Right renal cortex interstitium (tissue), 3 donors: ENCODE data around the gene MAPK7. TPM values are rescaled to one million over a fixed set of nuclear protein-coding genes. Genes with fewer than 3 reads are reported as not detected.

Experiments
- DNase-seq, 3 donors: peaks; one replicate each; pipeline ENCODE4 v3.0.0-alpha.2; 2013; ENCODE audit warnings: low read depth in 3 of 3, low spot score in 2 of 3
- polyA plus RNA-seq, 3 donors: library from polyadenylated mRNA; unstranded; fragments of 120-200 nt; gene quantifications; one replicate each; pipeline ENCODE4 v1.2.1, GENCODE V29; 2013; ENCODE audit not compliant: insufficient read length in 3 of 3

The MAPK7 gene
- polyA plus RNA-seq, 3 donors = 20.1 to 23.2 (median 20.7) TPM

GRCh38 chr17:19391432-19391831 lies 13.1 kb downstream of the MAPK7 start:
- DNase-seq = no peak

- DNase-seq = no peak
These were observed 14.0 kb downstream of the MAPK7 start for GRCh38 chr17:19392303-19392702.

- no peak for DNase-seq
These were observed 19.3 kb downstream of the MAPK7 start for GRCh38 chr17:19397556-19398041.

DNA sequence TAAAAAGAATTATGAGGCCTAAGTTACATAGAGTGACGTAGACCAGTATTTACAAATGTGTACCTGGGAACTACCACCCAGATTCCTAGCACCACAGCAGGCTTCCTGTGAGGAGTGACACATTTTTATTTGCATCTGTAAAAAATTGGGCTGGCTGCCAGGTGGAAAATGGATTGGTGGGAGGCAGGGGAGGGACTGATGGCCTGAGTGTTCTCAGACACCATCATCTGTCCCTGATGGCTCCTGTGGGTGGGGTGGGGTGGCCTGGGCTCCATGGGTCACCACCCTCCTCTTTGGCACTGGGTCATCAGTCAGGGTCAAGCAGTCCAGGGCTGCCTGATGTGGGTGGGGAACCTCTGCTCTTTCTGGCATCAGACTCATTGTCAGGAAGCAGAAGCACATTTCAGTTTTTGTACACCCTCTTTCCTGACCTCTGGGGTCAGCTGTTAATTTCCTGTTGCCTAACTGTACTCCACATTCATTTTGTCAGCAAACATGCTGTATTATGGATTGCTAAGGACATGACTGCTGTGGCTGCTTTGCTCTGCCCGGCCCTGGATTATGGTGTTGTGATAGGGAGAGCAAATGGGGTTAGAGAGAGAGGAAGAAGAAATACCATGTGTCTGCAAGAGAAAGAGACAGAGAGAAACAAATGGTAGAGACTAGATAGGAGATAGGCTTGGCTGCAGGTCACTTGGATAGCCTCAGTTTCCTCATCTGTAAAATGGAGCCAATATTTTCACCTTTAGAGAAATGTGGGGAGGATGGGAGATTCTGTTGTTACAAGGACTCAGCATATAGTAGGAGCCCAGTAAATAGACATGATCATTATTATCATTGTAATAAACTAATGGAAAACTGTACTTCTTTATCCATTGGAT lies 20.2 kb downstream of the MAPK7 start:
- DNase-seq = no peak

DNA sequence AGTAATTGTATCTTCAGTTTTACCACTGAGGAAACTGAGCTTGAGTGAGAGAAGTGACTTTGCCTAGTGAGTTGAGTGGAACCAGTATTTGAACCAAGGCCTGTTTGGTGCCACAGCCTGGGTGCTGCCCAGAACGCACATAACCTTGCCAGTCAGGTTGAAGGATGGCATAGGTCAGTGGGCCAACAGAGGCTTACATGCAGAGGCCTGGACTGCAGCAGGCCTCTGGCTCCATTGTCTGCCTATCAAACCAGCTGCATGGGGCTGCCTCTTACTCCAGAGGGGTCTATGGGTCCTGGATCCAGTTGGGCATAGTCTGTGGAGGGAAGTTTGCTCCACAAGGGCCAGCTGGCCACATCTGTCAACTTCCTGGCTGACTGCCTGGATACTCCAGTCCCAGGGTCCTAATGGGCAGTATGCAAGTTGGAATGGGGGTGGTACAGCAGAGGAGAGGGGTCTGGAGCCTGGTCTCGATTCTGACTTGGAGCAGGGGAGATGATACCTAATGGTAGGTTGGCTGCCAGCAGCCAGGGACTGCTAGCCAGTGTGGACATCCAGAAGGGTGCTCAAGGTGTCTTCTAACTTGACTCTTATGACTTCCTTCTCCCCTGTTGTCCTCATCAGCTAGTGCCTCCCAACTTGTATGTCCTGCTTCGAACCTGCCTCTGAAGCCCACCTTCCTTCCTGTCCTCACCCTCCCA lies 21.6 kb downstream of the MAPK7 start:
- no peak for DNase-seq

DNA sequence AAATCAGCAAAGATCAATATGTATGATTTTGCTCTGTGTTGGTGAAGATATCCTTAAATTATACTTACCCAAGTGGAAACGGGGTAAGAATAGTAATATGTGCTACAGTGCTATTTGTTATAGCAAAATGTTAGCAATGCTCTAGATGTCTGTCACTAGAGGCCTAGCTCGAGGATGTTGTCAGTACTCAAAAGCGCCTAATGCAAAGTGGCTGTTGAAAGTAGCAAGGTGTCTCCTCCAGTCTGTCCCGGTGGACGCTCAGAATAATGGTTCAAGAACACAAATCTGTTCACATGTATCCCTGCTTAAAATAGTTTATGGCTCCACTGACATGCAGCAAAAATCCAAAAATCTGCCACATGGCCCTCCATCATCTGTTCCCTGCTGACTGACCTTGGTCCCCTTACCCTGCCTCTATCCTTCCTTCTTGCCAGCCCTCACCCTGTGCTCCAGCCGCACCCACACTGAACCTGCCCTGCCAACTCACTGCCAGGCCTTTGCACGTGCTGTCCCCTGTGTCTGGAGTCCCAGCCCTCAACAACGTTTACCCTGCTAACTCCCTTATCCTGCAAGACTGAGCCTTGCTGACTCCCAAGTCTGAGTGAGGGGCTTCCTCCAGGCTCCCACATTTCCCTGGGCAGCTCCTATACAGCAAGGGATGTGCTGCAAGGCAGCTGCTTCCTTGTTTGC lies 23.2 kb downstream of the MAPK7 start:
- no peak for DNase-seq

GRCh38 chr17:19402171-19402570 lies 23.9 kb downstream of the MAPK7 start:
- DNase-seq = no peak

DNA sequence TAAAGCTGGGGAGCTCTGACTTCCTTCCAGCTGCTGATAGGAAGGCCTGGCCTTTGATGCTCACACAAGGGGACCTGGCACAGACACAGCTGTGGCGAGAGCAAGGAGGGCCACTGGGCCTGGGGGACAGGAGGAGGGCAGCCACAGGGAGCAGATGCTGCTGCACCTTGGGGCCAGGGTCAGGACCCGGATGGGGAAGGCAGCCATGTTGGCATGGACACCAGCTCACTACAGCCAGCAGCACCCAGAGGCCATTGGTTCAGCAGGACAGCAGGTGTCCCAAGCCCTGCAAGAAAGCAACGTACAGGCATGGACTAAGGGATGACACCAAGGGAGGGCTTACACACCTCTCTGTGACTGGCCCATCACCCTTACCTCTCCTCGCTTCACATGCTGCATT lies 24.7 kb downstream of the MAPK7 start:
- DNase-seq = no peak

GRCh38 chr17:19404264-19404663 lies 26.0 kb downstream of the MAPK7 start:
- no peak for DNase-seq

DNA sequence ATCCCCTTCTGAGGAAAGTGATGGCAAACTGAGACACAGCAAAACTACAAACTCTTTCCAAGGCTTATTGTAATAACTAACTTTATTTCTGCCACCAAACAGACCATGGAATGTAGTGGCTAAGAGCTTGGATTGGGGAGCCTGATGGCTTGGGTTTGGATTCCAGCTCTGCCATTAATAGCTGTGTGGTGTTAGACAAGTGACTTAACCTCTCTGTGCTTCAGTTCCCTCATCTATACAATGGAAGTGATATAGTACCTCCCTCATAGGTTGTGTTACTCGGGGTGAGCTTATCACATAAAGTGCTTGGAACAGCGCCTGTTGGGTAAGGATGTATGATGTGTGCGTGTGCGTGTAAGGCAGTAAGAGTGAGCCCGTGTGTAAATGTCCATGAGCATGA lies 26.8 kb downstream of the MAPK7 start:
- DNase-seq = no peak

DNA sequence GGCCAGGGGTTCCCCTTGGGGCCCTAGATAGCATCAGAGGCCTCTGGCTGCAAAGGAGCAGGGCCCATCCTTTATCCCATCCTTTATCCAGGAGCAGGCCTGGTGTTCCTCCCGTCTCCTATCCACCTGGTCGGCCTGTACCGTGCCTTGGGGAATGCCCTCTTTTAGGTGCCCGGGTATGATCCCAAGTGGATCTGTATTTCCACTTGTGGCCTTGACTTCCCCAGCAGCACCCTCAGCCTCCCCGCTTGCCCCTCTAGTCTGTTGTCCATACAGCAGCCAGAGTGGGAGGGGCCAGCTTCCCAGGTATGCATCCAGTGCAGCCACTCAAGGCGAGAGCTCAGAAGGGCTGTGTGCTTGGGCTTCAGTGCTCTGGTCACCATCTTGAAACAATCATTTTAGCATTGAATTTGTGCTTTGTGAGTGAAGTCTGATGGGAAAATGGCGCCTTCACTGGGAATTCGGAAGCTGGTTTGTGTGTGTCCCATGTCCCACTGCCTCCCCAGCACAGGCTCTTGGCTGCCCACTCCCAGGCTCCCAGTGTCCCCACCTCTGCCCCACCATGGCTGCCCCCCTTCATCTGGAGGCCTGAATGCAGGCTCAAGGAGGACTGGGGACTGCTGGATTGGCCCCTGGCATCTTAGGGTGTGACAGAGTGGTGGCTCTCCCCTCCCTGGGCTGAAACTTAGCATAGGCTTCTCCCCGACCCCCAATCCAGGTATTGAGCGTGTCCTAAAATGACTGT lies 29.5 kb downstream of the MAPK7 start:
- no peak for DNase-seq

GRCh38 chr17:19408346-19408710 lies 30.0 kb downstream of the MAPK7 start:
- DNase-seq = no peak

DNA sequence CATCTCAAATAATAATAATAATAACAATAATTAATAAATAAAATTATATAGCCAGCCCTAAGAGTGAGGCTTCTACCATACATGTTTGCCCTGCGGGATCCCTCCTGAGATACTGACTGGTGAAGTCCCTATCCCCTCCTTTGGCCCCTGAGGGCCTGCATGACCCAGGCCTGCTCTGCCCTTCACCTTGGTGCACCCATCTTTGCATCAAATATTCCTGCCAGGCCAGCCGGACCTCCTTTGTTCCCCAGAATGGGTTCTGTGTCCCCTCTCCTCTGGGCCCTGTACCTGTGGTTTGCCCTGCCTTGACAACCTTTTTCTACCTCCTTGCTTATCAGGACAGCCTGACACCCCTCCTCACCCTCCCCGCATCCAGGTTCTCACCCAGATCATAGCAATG lies 30.8 kb downstream of the MAPK7 start:
- DNase-seq = no peak

- no peak for DNase-seq
These were observed 31.2 kb downstream of the MAPK7 start for GRCh38 chr17:19409509-19409908.

- DNase-seq = no peak
These were observed 31.8 kb downstream of the MAPK7 start for GRCh38 chr17:19410091-19410490.

- DNase-seq = no peak
These were observed 32.8 kb downstream of the MAPK7 start, which contains the start of gene RNF112 for GRCh38 chr17:19410875-19411620. TSS of gene RNF112 (plus strand) at chr17:19411232. CDS start at chr17:19411409, 177 bp downstream.

- no peak for DNase-seq
These were observed 33.3 kb downstream of the MAPK7 start for GRCh38 chr17:19411631-19412030.

DNA sequence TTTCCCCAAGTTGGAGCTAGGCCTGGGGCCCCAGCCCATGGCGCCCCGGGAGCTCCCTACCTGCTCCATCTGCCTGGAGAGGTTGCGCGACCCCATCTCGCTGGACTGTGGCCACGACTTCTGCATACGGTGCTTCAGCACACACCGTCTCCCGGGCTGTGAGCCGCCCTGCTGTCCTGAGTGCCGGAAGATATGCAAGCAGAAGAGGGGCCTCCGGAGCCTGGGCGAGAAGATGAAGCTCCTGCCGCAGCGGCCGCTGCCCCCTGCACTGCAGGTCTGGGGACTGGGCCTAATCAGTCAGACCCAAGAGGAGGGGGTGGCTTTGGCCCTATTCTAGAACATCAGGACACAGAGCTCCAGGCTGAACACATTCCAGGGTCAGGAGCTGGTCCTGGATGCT lies 34.2 kb downstream of the MAPK7 start:
- no peak for DNase-seq

DNA sequence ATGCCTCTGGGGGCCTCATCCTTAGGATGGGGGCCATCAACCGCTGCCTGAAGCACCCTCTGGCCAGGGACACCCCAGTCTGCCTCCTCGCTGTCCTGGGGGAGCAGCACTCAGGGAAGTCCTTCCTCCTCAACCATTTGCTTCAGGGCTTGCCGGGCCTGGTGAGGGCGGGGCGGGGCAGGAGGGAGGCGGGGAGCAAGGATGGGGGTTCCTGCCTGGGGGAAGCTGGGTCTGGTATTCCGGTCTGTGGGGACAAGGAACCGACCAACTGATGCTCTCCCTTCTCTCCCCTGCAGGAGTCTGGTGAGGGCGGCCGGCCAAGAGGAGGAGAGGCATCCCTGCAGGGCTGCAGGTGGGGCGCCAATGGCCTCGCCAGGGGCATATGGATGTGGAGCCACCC lies 34.7 kb downstream of the MAPK7 start:
- no peak for DNase-seq

DNA sequence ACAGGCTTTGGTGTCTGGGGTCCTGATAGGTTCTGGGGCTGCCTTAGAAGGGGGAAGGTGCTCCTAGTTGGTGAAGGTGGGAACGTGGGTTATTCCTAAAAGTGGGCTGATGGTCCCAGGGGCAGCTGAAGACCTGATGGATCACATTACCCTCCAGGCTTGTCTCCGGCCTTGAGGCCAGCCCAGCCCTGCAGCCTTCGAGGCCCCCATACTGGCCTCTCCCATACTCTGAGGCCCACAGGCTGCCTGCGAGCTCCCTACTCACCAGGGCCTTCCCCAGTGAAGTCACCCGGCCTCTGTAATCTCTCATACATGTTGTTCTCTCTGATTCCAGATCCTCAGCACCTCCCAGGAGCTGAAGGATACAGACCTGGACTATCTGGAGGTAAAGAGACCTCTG lies 35.5 kb downstream of the MAPK7 start:
- no peak for DNase-seq
